OCI-LY1 (cell line): ENCODE measurements around the gene TBC1D8.

Experiments used
- EZH2 ChIP-seq: fragments of 200-600 bp; sonication (generic), shearing (Covaris generic); IDR thresholded peaks from 2 replicates; pipeline ENCODE4 v1.8.0; 2017; ENCODE audit warnings: borderline replicate concordance, mixed run types, mild to moderate bottlenecking, antibody characterized with exemption, low read length, moderate library complexity, mixed read lengths
- TF ChIP-seq, protein P1 (sequence below): fragments of 200-600 bp; sonication (generic), shearing (Covaris generic); IDR thresholded peaks from 2 replicates; pipeline ENCODE4 v1.5.1; 2017; ENCODE audit warnings: mild to moderate bottlenecking, antibody characterized with exemption, low read length, moderate library complexity, mixed read lengths

DNA sequence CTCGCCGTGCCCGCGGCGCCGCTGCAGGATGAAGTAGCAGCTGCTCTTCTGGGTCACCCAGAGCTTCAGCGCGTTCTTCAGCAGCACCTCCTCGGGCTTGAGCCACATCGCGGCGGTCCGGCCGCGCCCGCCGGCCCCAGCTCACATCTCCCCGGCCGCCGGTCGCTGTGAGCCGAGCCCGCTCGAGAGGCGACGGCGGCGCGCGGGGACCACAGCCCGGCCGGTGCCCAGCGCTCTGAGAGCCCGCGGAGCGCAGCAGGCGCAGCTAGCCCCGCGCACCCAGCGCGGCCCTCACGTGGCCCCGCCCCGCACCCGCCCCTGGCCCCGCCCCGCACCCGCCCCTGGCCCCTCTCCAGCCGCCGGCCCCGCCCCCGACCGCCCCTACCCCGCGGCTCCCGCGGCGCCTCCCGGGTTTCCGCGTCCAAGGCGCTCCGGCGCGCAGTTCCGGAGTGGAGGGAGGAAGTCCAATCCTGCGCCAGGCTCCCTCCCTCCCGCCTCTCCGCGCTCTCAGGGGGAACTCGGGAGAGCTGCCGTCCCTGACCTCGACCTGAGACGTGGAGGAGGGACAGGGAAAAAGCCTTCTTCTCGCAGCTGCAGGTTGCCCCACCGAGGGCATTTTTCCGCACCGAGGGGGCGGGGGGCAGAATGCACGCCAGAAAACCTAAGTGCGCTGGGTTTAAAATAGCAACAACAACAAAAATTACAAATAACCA, at the start of gene TBC1D8:
- TF ChIP-seq, protein P1, sequence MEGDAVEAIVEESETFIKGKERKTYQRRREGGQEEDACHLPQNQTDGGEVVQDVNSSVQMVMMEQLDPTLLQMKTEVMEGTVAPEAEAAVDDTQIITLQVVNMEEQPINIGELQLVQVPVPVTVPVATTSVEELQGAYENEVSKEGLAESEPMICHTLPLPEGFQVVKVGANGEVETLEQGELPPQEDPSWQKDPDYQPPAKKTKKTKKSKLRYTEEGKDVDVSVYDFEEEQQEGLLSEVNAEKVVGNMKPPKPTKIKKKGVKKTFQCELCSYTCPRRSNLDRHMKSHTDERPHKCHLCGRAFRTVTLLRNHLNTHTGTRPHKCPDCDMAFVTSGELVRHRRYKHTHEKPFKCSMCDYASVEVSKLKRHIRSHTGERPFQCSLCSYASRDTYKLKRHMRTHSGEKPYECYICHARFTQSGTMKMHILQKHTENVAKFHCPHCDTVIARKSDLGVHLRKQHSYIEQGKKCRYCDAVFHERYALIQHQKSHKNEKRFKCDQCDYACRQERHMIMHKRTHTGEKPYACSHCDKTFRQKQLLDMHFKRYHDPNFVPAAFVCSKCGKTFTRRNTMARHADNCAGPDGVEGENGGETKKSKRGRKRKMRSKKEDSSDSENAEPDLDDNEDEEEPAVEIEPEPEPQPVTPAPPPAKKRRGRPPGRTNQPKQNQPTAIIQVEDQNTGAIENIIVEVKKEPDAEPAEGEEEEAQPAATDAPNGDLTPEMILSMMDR = no peak
- no peak for TF ChIP-seq EZH2
